Endodermal cell (in vitro differentiated cells): ENCODE results near the gene CNTFR. TPM values are rescaled to one million over a fixed set of nuclear protein-coding genes. Genes with fewer than 3 reads are reported as not detected.

Source experiments
- DNase-seq: peaks from one replicate; pipeline ENCODE4 v3.0.0-alpha.2; 2017
- H3K27ac ChIP-seq: 2 replicates; pipeline ENCODE4 v1.5.1; 2013; ENCODE audit warnings: mild to moderate bottlenecking, low read depth, low read length, moderate library complexity
- H3K27me3 ChIP-seq: 2 replicates; pipeline ENCODE4 v1.6.1; 2013; ENCODE audit warnings: mild to moderate bottlenecking, low read length, moderate library complexity; ENCODE audit not compliant: insufficient read depth, control insufficient read depth, poor library complexity, severe bottlenecking
- H3K36me3 ChIP-seq: 2 replicates; pipeline ENCODE4 v1.7.0; 2013; ENCODE audit warnings: mild to moderate bottlenecking, low read length, moderate library complexity; ENCODE audit not compliant: control insufficient read depth, insufficient read depth
- H3K4me1 ChIP-seq: one replicate; pipeline ENCODE4 v1.7.0; 2013; ENCODE audit warnings: low read length; ENCODE audit not compliant: control insufficient read depth, insufficient read depth
- H3K4me3 ChIP-seq: 2 replicates; pipeline ENCODE4 v1.5.1; 2013; ENCODE audit warnings: mild to moderate bottlenecking, low read length, moderate library complexity
- H3K9ac ChIP-seq: 2 replicates; pipeline ENCODE4 v1.6.1; 2013; ENCODE audit warnings: mild to moderate bottlenecking, low read length, moderate library complexity; ENCODE audit not compliant: poor library complexity, severe bottlenecking; ENCODE audit errors: extremely low read depth
- H3K9me3 ChIP-seq: 2 replicates; pipeline ENCODE4 v1.6.1; 2013; ENCODE audit warnings: mild to moderate bottlenecking, low read length, moderate library complexity; ENCODE audit not compliant: control insufficient read depth
- H3K27ac Mint-ChIP-seq: 2 replicates; pipeline ENCODE4 v1.8.0; 2020; ENCODE audit warnings: mixed read lengths
- H3K27me3 Mint-ChIP-seq: 2 replicates; pipeline ENCODE4 v1.8.0; 2021; ENCODE audit warnings: mild to moderate bottlenecking, mixed read lengths; ENCODE audit not compliant: insufficient read depth
- H3K36me3 Mint-ChIP-seq: 2 replicates; pipeline ENCODE4 v1.8.0; 2020; ENCODE audit warnings: low read depth, mixed read lengths
- H3K4me1 Mint-ChIP-seq: 2 replicates; pipeline ENCODE4 v1.8.0; 2020; ENCODE audit warnings: mixed read lengths
- H3K4me3 Mint-ChIP-seq: 2 replicates; pipeline ENCODE4 v1.8.0; 2020; ENCODE audit warnings: mild to moderate bottlenecking, moderate library complexity, mixed read lengths
- H3K9me3 Mint-ChIP-seq: 2 replicates; pipeline ENCODE4 v1.8.0; 2020; ENCODE audit warnings: mild to moderate bottlenecking, mixed read lengths
- CTCF ChIP-seq: fragments of 200-600 bp; sonication (generic); conservative IDR thresholded peaks from 2 replicates; pipeline ENCODE4 v1.5.0; 2021; ENCODE audit warnings: antibody characterized with exemption, mild to moderate bottlenecking
- WGBS, 2 experiments: methylation state at CpG; one replicate each; pipeline versions ENCODE4 v1.1.5 to v1.1.7; 2013; ENCODE audit warnings: missing lambda C conversion rate in 2 of 2, mixed read lengths in 1 of 2; ENCODE audit not compliant: insufficient coverage in 1 of 2, insufficient read length in 1 of 2; 5-methylcytosine and 5-hydroxymethylcytosine counted together
- total RNA-seq, 2 donors: library from RNA; stranded (reverse); fragmentation: NEBNext Ultra II Directional in 1 of 2; extraction: Animal tissue kit (Norgen Biotek cat#: 25700) in 1 of 2; gene quantifications; 2 replicates in 1 of 2; 3 replicates in 1 of 2; pipeline ENCODE4 v1.2.1, GENCODE V29; 2021

Gene CNTFR
- total RNA-seq, 2 donors from 2014 or later = 0.53 to 1.6 TPM

GRCh38 chr9:34552986-34553385 lies 36.5 kb downstream of the CNTFR start:
- Histone ChIP-seq H3K9me3 (no peaks in the 10 kb centered on the region), H3K4me3 (no peak overlapping the region), H3K9ac (no peak overlapping the region), H3K27me3 (no peaks in the 10 kb centered on the region), H3K27ac (peak overlapping the region; percentile 38), H3K36me3 (no peaks in the 10 kb centered on the region), H3K4me1 (peaks cover 2% of the 10 kb centered on the region)
- peak; percentile 32 for DNase-seq
- no peak overlapping the region for H3K27ac Mint-ChIP-seq
- H3K4me3 Mint-ChIP-seq = no peak overlapping the region
- H3K9me3 Mint-ChIP-seq = no peaks in the 10 kb centered on the region
- H3K36me3 Mint-ChIP-seq = no peaks in the 10 kb centered on the region
- H3K27me3 Mint-ChIP-seq = peaks cover 8% of the 10 kb centered on the region
- no peak for TF ChIP-seq CTCF
- WGBS, 2 experiments = 100% methylated on average over 2 of the region's 2 CpGs; no CpG with 5 or more reads in 1 of the 2 experiments
- H3K4me1 Mint-ChIP-seq = peaks cover 8% of the 10 kb centered on the region

GRCh38 chr9:34552606-34552981 lies 36.9 kb downstream of the CNTFR start:
- WGBS, 2 experiments = 93 to 95% methylated on average over 13 of the region's 13 CpGs
- no peak overlapping the region for H3K9ac ChIP-seq
- H3K27me3 ChIP-seq = no peaks in the 10 kb centered on the region
- no peak for TF ChIP-seq CTCF
- peaks cover 8% of the 10 kb centered on the region for H3K4me1 Mint-ChIP-seq
- peaks cover 8% of the 10 kb centered on the region for H3K27me3 Mint-ChIP-seq
- H3K4me1 ChIP-seq = peaks cover 2% of the 10 kb centered on the region
- peak; percentile 45 for DNase-seq
- H3K27ac Mint-ChIP-seq = no peak overlapping the region
- no peak overlapping the region for H3K4me3 ChIP-seq
- no peak overlapping the region for H3K4me3 Mint-ChIP-seq
- H3K27ac ChIP-seq = no peak overlapping the region
- H3K9me3 ChIP-seq = no peaks in the 10 kb centered on the region
- no peaks in the 10 kb centered on the region for H3K36me3 ChIP-seq
- H3K9me3 Mint-ChIP-seq = no peaks in the 10 kb centered on the region
- no peaks in the 10 kb centered on the region for H3K36me3 Mint-ChIP-seq

- Mint-ChIP-seq H3K27me3 (peaks cover 9% of the 10 kb centered on the region), H3K36me3 (no peaks in the 10 kb centered on the region), H3K4me3 (no peak overlapping the region), H3K9me3 (no peaks in the 10 kb centered on the region), H3K4me1 (peaks cover 8% of the 10 kb centered on the region), H3K27ac (no peak overlapping the region)
- Histone ChIP-seq H3K27ac (no peak overlapping the region), H3K9ac (no peak overlapping the region), H3K27me3 (no peaks in the 10 kb centered on the region), H3K4me1 (peaks cover 2% of the 10 kb centered on the region), H3K9me3 (no peaks in the 10 kb centered on the region), H3K36me3 (no peaks in the 10 kb centered on the region), H3K4me3 (no peak overlapping the region)
- 93 to 97% methylated on average over 6 to 20 of the region's 20 CpGs for WGBS, 2 experiments
- no peak for TF ChIP-seq CTCF
- peak; percentile 26 for DNase-seq
These were observed 37.5 kb downstream of the CNTFR start for GRCh38 chr9:34551751-34552605.
